ENCODE results near the gene CBX1. TPM values are rescaled to one million over a fixed set of nuclear protein-coding genes. Genes with fewer than 3 reads are reported as not detected.

The CBX1 gene
- total and polyA plus RNA-seq, 2 of the 13 experiments (the other 11 are each of a cell fraction or from before 2014, with no cell fraction given), result 17.8 to 108 TPM

GRCh38 chr17:48101012-48101720 lies at the start of gene CBX1 (continued):
- TF ChIP-seq ZNF484 (CRISPR knock-in tag; IDR thresholded peaks at IDR 0.05; ENCODE audit: borderline replicate concordance, low read depth), result 0 out of 2 replicates have a peak, but pooled peaks have one; percentile 44
- peak; percentile 98 for TF ChIP-seq ZNF598 (CRISPR knock-in tag; IDR thresholded peaks at IDR 0.05; ENCODE audit: borderline replicate concordance)
- TF ChIP-seq ZNF615 (CRISPR knock-in tag; IDR thresholded peaks at IDR 0.05; ENCODE audit: borderline replicate concordance), result peak; percentile 20; the same call in 1 of the 2 replicates
- TF ChIP-seq PHF8 (CRISPR knock-in tag; IDR thresholded peaks at IDR 0.05), result peak; percentile 98
- TF ChIP-seq ZNF468 (CRISPR knock-in tag; IDR thresholded peaks at IDR 0.05), result no peak
- TF ChIP-seq PRDM4 (CRISPR knock-in tag; IDR thresholded peaks at IDR 0.05; ENCODE audit: borderline replicate concordance), result no peak
- TF ChIP-seq PRDM10 (CRISPR knock-in tag; IDR thresholded peaks at IDR 0.05; ENCODE audit: low read depth), result peak; percentile 61; the same call in 1 of the 2 replicates
- no peak for TF ChIP-seq ZNF841 (CRISPR knock-in tag; IDR thresholded peaks at IDR 0.05; ENCODE audit: borderline replicate concordance)
- TF ChIP-seq NFE2L2 (IDR thresholded peaks at IDR 0.05; ENCODE audit: low read length), result no peak
- TF ChIP-seq, protein P1, sequence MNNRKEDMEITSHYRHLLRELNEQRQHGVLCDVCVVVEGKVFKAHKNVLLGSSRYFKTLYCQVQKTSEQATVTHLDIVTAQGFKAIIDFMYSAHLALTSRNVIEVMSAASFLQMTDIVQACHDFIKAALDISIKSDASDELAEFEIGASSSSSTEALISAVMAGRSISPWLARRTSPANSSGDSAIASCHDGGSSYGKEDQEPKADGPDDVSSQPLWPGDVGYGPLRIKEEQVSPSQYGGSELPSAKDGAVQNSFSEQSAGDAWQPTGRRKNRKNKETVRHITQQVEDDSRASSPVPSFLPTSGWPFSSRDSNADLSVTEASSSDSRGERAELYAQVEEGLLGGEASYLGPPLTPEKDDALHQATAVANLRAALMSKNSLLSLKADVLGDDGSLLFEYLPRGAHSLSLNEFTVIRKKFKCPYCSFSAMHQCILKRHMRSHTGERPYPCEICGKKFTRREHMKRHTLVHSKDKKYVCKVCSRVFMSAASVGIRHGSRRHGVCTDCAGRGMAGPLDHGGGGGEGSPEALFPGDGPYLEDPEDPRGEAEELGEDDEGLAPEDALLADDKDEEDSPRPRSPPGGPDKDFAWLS (CRISPR knock-in tag; IDR thresholded peaks at IDR 0.05; ENCODE audit: borderline replicate concordance), result no peak
- peak; percentile 23; the same call in 1 of the 2 replicates for TF ChIP-seq FOXA3 (CRISPR knock-in tag; IDR thresholded peaks at IDR 0.05)
- TF ChIP-seq PAX8 (CRISPR knock-in tag; IDR thresholded peaks at IDR 0.05; ENCODE audit: borderline replicate concordance), result peak; percentile 93
- peak; percentile 70; the same call in 1 of the 2 replicates for TF ChIP-seq SMAD1 (CRISPR knock-in tag; IDR thresholded peaks at IDR 0.05; ENCODE audit: borderline replicate concordance, low read depth)
- TF ChIP-seq HNF1A (IDR thresholded peaks at IDR 0.05; ENCODE audit: low read depth), result no peak
- TF ChIP-seq HNF1A (CRISPR knock-in tag; IDR thresholded peaks at IDR 0.05; ENCODE audit: borderline replicate concordance), result peak; percentile 63; the same call in 1 of the 2 replicates
